ENCODE measurements around the gene TWF2.

Gene TWF2

GRCh38 chr3:52237006-52237656 lies 1.8 kb downstream of the TWF2 start:
- DNase-seq, result no peak

- no peak for DNase-seq
Observed at GRCh38 chr3:52236424-52236886, 2.5 kb downstream of the TWF2 start.

GRCh38 chr3:52234516-52235447 lies 4.2 kb downstream of the TWF2 start:
- DNase-seq, result no peak

GRCh38 chr3:52233968-52234367 lies 5.0 kb downstream of the TWF2 start:
- no peak for DNase-seq

- DNase-seq, result no peak
Observed at GRCh38 chr3:52233108-52233591, 5.8 kb downstream of the TWF2 start.

- no peak for DNase-seq
Observed at GRCh38 chr3:52232279-52233107, 6.5 kb downstream of the TWF2 start.

- no peak for DNase-seq
Observed at GRCh38 chr3:52231502-52232278, 7.3 kb downstream of the TWF2 start.

- DNase-seq, result no peak
Observed at GRCh38 chr3:52230889-52231499, 8.0 kb downstream of the TWF2 start.

- peak; percentile 12 for DNase-seq
Observed at GRCh38 chr3:52230461-52230860, 8.5 kb downstream of the TWF2 start.

GRCh38 chr3:52229656-52230055 lies 9.3 kb downstream of the TWF2 start:
- peak; percentile 11 for DNase-seq

GRCh38 chr3:52228751-52229291 lies 10.1 kb downstream of the TWF2 start:
- DNase-seq, result peak; percentile 19

- peak; percentile 14 for DNase-seq
Observed at GRCh38 chr3:52228266-52228665, 10.7 kb downstream of the TWF2 start.

GRCh38 chr3:52227766-52228165 lies 11.2 kb downstream of the TWF2 start:
- no peak for DNase-seq

- DNase-seq, result peak; percentile 12
Observed at GRCh38 chr3:52227117-52227516, 11.8 kb downstream of the TWF2 start.

GRCh38 chr3:52226229-52226817 lies 12.6 kb downstream of the TWF2 start:
- DNase-seq, result peak; percentile 14

- DNase-seq, result no peak
Observed at GRCh38 chr3:52225452-52226228, 13.3 kb downstream of the TWF2 start, which contains the start of gene TLR9. TLR9 (minus strand) TSS chr3:52225645; CDS start chr3:52225529, 116 bp downstream.

- no peak for DNase-seq
Observed at GRCh38 chr3:52223449-52224408, 15.2 kb downstream of the TWF2 start.

GRCh38 chr3:52222319-52223221 lies 16.4 kb downstream of the TWF2 start:
- no peak for DNase-seq
